ENCODE results near the gene DSCAML1.

- TF ChIP-seq ZNF274 (IDR thresholded peaks at IDR 0.05; ENCODE audit: low read depth, low read length) (no peak), EZH2 (IDR thresholded peaks at IDR 0.05) (no peak), EZH2phosphoT487 (IDR thresholded peaks at IDR 0.05; ENCODE audit: borderline replicate concordance) (no peak)
- TF ChIP-seq, protein P1, sequence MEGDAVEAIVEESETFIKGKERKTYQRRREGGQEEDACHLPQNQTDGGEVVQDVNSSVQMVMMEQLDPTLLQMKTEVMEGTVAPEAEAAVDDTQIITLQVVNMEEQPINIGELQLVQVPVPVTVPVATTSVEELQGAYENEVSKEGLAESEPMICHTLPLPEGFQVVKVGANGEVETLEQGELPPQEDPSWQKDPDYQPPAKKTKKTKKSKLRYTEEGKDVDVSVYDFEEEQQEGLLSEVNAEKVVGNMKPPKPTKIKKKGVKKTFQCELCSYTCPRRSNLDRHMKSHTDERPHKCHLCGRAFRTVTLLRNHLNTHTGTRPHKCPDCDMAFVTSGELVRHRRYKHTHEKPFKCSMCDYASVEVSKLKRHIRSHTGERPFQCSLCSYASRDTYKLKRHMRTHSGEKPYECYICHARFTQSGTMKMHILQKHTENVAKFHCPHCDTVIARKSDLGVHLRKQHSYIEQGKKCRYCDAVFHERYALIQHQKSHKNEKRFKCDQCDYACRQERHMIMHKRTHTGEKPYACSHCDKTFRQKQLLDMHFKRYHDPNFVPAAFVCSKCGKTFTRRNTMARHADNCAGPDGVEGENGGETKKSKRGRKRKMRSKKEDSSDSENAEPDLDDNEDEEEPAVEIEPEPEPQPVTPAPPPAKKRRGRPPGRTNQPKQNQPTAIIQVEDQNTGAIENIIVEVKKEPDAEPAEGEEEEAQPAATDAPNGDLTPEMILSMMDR (IDR thresholded peaks at IDR 0.05 in 2 of 3, conservative IDR thresholded peaks at IDR 0.05 in 1 of 3; ENCODE audit: borderline replicate concordance in 1 of 3, insufficient read depth in 1 of 3, low read depth in 2 of 3, low read length in 2 of 3), result no peak
These were observed 321.1 kb downstream of the DSCAML1 start for GRCh38 chr11:117475716-117476530.

All from HCT116 (cell line).